Brain microvascular endothelial cell (primary cell): ENCODE data around the gene JAML.
A peak's percentile ranks its signal among the peaks of the same experiment; 100 is the strongest.

Source experiments
- DNase-seq: peaks from one replicate; pipeline ENCODE4 v3.0.0-alpha.2; 2020
- H3K27ac ChIP-seq: fragments of 250-450 bp; sonication (Bioruptor Pico); 2 replicates; pipeline ENCODE4 v1.5.1; 2020; ENCODE audit warnings: mild to moderate bottlenecking, moderate library complexity
- H3K27me3 ChIP-seq: fragments of 250-450 bp; sonication (Bioruptor Pico); replicated peaks from 2 replicates; pipeline ENCODE4 v1.5.1; 2020; ENCODE audit warnings: mild to moderate bottlenecking
- H3K36me3 ChIP-seq: fragments of 250-450 bp; sonication (Bioruptor Pico); replicated peaks from 2 replicates; pipeline ENCODE4 v1.5.1; 2020; ENCODE audit warnings: mild to moderate bottlenecking
- H3K4me3 ChIP-seq: 2 replicates; pipeline ENCODE4 v1.5.1; 2011; ENCODE audit warnings: low read depth, mild to moderate bottlenecking, control low read depth, low read length, moderate library complexity
- in situ Hi-C: cut with HindIII; loops from 2 replicates; pipeline ENCODE4 v1.10.0; 2017; ENCODE audit warnings: low sequenced_read_pairs, low pct_ligation_motif_present
- TF ChIP-seq, protein P1 (sequence below): IDR thresholded peaks from 2 replicates; pipeline ENCODE4 v1.5.1; 2011; ENCODE audit warnings: low read depth, mild to moderate bottlenecking, moderate library complexity, low read length, control low read depth, inconsistent platforms; ENCODE audit errors: missing control alignments

JAML gene

DNA sequence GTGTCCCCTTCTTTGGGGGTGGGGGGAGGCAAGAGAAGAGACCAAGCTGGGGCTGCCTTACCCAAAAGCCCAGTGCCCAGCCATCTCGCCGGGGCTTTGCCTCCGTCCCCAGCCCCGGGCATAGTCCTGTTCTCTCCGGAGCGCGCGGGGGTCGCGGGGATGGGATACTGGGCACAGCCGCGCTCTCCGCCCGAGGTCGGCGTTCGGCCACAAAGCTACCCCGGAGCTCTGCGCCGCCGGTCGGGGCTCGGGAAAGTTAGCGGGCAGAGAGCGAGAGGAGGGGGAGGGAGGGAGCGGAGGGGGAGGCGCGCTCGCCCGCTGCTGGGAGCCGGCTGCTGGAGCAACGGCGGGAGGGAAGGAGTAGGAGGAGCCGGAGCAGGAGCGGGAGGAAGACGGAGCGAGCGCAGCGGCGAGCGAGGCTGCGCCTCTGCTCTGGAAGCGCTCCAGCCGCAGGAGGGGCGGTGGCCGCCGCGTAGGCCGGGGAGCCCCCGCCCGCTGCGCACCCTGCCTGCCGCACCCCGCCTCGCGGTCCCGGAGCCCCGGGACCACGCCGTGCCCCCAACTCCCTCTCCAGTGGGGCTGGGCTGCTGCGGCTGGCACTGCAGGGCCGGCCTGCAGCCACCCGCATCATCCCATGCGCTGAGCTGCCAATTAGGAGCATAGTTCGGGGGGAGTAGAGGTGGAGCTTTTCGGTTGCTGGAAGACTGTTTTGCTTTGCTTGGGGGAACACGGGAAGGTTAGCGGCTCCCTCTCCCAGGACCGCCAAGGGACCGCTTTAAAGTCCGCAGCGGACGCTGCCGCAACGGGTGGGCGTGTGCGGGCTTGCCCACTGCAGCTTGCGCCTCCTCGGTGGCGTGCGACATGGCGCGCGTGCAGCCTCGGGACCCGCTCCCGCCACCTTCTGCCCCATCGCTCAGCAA is 72.0 kb downstream of the JAML start, which contains the start of gene SCN4B:
Gene SCN4B (minus strand): TSS at position 272 of the 920 bp plus-strand sequence. CDS start 150 bp downstream, at position 122.
- peaks cover 78% of the 10 kb centered on the region for H3K27me3 ChIP-seq
- in situ Hi-C loops, result no loop called here

GRCh38 chr11:118152020-118152551 is 72.7 kb downstream of the JAML start:
- DNase-seq, result no peak
- in situ Hi-C loops, result no loop called here
- Histone ChIP-seq H3K27ac (no peak overlapping the region), H3K36me3 (no peaks in the 10 kb centered on the region), H3K27me3 (peaks cover 71% of the 10 kb centered on the region), H3K4me3 (peak overlapping the region; percentile 43)
- TF ChIP-seq, protein P1, sequence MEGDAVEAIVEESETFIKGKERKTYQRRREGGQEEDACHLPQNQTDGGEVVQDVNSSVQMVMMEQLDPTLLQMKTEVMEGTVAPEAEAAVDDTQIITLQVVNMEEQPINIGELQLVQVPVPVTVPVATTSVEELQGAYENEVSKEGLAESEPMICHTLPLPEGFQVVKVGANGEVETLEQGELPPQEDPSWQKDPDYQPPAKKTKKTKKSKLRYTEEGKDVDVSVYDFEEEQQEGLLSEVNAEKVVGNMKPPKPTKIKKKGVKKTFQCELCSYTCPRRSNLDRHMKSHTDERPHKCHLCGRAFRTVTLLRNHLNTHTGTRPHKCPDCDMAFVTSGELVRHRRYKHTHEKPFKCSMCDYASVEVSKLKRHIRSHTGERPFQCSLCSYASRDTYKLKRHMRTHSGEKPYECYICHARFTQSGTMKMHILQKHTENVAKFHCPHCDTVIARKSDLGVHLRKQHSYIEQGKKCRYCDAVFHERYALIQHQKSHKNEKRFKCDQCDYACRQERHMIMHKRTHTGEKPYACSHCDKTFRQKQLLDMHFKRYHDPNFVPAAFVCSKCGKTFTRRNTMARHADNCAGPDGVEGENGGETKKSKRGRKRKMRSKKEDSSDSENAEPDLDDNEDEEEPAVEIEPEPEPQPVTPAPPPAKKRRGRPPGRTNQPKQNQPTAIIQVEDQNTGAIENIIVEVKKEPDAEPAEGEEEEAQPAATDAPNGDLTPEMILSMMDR, result no peak

More for the DNA sequence above, 72.0 kb downstream of the JAML start, which contains the start of gene SCN4B:
- TF ChIP-seq, protein P1, result no peak
- Histone ChIP-seq H3K27ac (no peak within 1 kb of the TSS), H3K36me3 (no peaks in the 10 kb centered on the region), H3K4me3 (peak within 1 kb of the TSS; percentile 43)
- DNase-seq, result peak; percentile 5

DNA sequence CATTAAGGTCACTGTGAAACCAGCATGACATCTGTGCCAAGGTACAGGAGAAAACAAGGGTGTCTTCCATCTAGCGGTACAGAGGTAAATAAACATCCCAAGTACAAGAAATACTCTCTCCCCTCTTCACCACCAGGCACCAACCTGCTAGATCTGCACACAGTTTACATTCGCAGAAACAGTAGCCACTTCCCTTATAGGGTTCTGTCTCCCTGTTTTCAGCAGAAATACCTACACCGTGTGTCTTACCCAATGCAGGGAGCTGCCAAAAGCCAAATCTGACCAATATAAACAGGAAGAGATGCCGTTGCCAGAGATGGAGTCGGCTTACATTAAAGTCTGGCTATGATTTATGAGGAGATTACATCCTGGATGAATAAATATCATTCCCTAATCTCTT is 73.4 kb downstream of the JAML start:
- in situ Hi-C loops, result no loop called here
- Histone ChIP-seq H3K4me3 (no peak overlapping the region), H3K36me3 (no peaks in the 10 kb centered on the region), H3K27ac (no peak overlapping the region), H3K27me3 (peaks cover 68% of the 10 kb centered on the region)
- DNase-seq, result no peak
- TF ChIP-seq, protein P1, result no peak

DNA sequence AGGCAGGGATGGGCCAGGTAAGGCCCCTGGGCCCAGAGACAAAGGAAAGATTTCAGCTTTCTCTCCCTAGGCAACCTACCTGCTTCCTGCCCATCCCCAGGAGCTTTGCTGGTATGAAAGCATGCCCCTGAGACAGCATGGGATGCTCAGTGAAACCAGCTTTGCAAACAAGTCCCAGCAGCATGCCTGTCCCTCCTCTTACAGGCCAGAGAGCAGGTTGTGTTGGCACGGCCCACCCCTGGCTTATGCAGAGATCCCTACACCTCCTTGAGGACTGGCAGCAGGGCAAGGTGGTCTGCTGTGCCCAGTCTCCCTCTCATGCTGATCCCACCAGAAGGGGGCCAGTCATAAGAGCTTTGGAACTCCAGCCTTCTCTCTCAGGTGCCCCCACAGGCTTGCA is 75.3 kb downstream of the JAML start:
- peaks cover 59% of the 10 kb centered on the region for H3K27me3 ChIP-seq
- TF ChIP-seq, protein P1, result no peak
- H3K4me3 ChIP-seq, result no peak overlapping the region
- in situ Hi-C loops, result no loop called here
- H3K36me3 ChIP-seq, result no peaks in the 10 kb centered on the region
- H3K27ac ChIP-seq, result no peak overlapping the region
- DNase-seq, result no peak

DNA sequence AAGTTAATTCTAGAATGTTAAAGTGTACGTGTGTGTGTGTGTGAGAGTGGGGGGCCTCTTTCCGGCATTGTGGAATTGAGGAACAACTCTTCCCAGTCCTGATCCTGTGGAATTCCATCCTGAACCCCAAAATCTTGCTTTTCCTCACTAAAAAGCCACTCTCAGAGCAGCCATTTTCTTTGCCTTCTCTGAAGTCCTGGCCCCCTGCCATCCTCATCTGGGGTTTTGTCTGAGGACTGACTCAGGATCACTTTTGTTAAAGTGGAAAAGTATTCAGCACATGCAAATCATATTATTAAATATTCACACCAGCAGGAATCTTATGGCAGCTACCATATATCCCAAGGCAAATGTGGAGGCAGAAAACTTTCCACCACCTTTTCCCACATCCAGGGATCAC is 76.0 kb downstream of the JAML start:
- Histone ChIP-seq H3K27ac (no peak overlapping the region), H3K36me3 (no peaks in the 10 kb centered on the region), H3K27me3 (peaks cover 52% of the 10 kb centered on the region), H3K4me3 (no peak overlapping the region)
- no peak for DNase-seq
- in situ Hi-C loops, result no loop called here
- TF ChIP-seq, protein P1, result no peak
